Peyer's patch (tissue), 4 donors: ENCODE results near the gene FLT1. TPM values are rescaled to one million over a fixed set of nuclear protein-coding genes. Genes with fewer than 3 reads are reported as not detected.

Experiments used
- DNase-seq, 3 donors: peaks; one replicate each; pipeline ENCODE4 v3.0.0-alpha.2; 2017 to 2019
- H3K27ac ChIP-seq, 4 donors: fragments of 200-600 bp; sonication (generic); one replicate each; pipeline ENCODE4 v1.5.1; 2016 to 2019
- H3K27me3 ChIP-seq, 2 donors: fragments of 200-600 bp; sonication (generic); one replicate each; pipeline ENCODE4 v1.5.1; 2019
- H3K36me3 ChIP-seq, 3 donors: fragments of 200-600 bp; sonication (generic); one replicate each; pipeline ENCODE4 v1.5.1; 2016 to 2019
- H3K4me1 ChIP-seq, 4 donors: fragments of 200-600 bp; sonication (generic); one replicate each; pipeline ENCODE4 v1.5.1; 2016 to 2019
- H3K4me3 ChIP-seq, 4 donors: fragments of 200-600 bp; sonication (generic); 1 replicate in 3 of 4; 2 replicates in 1 of 4; pipeline ENCODE4 v1.5.1; 2016 to 2019; ENCODE audit warnings: mild to moderate bottlenecking in 1 of 4
- H3K9me3 ChIP-seq, 4 donors: fragments of 200-600 bp; sonication (generic); one replicate each; pipeline ENCODE4 v1.5.1; 2016 to 2019; ENCODE audit warnings: mild to moderate bottlenecking in 1 of 4
- CTCF ChIP-seq, 6 experiments: fragments of 450-650 bp in 4 of 6; fragments of 200-600 bp in 2 of 6; sonication (generic) in 1 of 6; IDR thresholded peaks; one replicate each; pipeline ENCODE4 v1.5.1; 2017 to 2019; ENCODE audit warnings: antibody characterized with exemption in 6 of 6, mild to moderate bottlenecking in 3 of 6, moderate library complexity in 1 of 6
- POLR2A ChIP-seq, 2 donors: fragments of 450-650 bp; IDR thresholded peaks; one replicate each; pipeline ENCODE4 v1.5.1; 2017; ENCODE audit warnings: antibody characterized with exemption in 2 of 2, mild to moderate bottlenecking in 2 of 2, moderate library complexity in 2 of 2
- total RNA-seq, 4 donors: library from RNA; depleted of rRNA; stranded (reverse); fragments of >200 nt; gene quantifications; one replicate each; pipeline ENCODE4 v1.1.0, GENCODE V29; 2016

Gene FLT1
- total RNA-seq, 4 donors from 2014 or later = 3.0 to 14.0 (median 3.9) TPM

DNA sequence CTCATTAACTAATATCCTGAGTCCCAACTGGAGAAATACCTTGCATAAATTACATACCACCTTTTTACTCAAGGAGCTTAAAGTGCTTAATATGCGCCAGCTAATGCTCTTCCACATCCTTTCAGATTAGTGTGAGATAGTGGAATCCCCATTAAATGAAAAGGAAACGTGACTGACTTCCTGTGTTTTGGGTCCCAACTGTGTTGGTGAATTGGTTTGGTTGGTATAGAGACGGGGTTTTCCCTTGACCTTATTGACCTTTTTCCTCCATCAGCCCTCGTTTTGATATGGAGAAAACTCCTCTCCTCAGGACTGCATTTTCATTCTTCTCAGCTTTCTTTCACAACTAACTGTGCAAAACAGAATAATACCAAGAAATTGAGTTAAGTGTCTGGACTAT, 193.1 kb downstream of the FLT1 start:
- Histone ChIP-seq H3K27ac (no peak overlapping the region), H3K27me3 (no peaks in the 10 kb centered on the region), H3K4me3 (no peak overlapping the region), H3K36me3 (no peaks in the 10 kb centered on the region), H3K9me3 (no peaks in the 10 kb centered on the region), H3K4me1 (no peaks in the 10 kb centered on the region)
- no peak for TF ChIP-seq POLR2A (IDR thresholded peaks at IDR 0.05)
- TF ChIP-seq CTCF (IDR thresholded peaks at IDR 0.05) = no peak
- no peak for DNase-seq

GRCh38 chr13:28299916-28300315, 195.0 kb downstream of the FLT1 start:
- Histone ChIP-seq H3K4me1 (no peaks in the 10 kb centered on the region), H3K9me3 (no peaks in the 10 kb centered on the region), H3K27me3 (no peaks in the 10 kb centered on the region), H3K27ac (no peak overlapping the region), H3K4me3 (no peak overlapping the region), H3K36me3 (no peaks in the 10 kb centered on the region)
- no peak for DNase-seq
- TF ChIP-seq CTCF (IDR thresholded peaks at IDR 0.05) (no peak), POLR2A (IDR thresholded peaks at IDR 0.05) (no peak)

DNA sequence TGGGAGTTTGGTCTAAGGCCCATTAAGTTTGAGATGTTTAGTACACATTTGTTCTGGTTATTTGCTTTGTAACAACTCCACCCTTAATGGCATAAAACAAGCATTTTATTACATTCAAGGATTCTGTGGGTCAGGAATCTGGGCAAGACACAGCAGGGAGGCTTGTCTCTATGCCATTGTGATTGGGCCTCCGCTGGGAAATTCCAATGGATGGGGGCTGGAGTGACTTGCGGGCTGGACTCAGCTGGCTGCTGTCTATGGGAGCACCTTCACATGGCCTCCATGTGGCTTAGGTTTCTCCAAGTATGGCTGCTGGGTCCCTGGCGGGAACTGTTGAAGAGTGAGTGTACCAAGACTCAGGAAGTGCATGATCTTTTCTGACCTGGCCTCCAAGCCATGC, 197.6 kb downstream of the FLT1 start:
- no peak overlapping the region for H3K27ac ChIP-seq
- H3K36me3 ChIP-seq = peaks cover 0 to 18% (median 0%) of the 10 kb centered on the region in 3 donors
- DNase-seq = no peak
- H3K9me3 ChIP-seq = no peaks in the 10 kb centered on the region
- no peak for TF ChIP-seq CTCF (IDR thresholded peaks at IDR 0.05)
- TF ChIP-seq POLR2A (IDR thresholded peaks at IDR 0.05) = no peak
- H3K4me1 ChIP-seq = no peaks in the 10 kb centered on the region
- no peak overlapping the region for H3K4me3 ChIP-seq
- no peaks in the 10 kb centered on the region for H3K27me3 ChIP-seq

DNA sequence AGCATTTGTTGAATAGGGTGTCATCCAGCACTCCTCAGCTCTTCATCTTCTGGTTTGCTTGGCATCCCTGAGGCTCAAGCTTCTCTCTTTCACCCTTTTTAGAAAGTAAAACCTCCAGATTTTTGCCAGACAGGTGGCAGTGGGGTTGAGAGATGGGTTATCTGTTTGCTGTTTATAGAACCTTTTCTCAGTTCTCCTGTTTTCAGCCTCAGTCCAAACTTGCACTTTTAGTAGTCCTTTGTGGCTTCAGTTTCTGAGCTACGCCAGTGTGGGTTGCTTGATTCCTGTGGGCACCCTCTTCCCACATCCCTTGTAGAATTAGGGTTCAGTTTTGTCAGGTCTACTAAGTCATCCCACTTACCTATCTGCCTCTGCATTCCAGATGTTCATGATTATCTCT, 208.7 kb downstream of the FLT1 start:
- Histone ChIP-seq H3K9me3 (no peaks in the 10 kb centered on the region), H3K4me1 (no peaks in the 10 kb centered on the region), H3K27ac (no peak overlapping the region), H3K27me3 (no peaks in the 10 kb centered on the region), H3K4me3 (no peak overlapping the region), H3K36me3 (peaks cover 0 to 58% (median 0%) of the 10 kb centered on the region in 3 donors)
- no peak for DNase-seq
- TF ChIP-seq POLR2A (IDR thresholded peaks at IDR 0.05) (no peak), CTCF (IDR thresholded peaks at IDR 0.05) (no peak)

- H3K4me3 ChIP-seq = no peak overlapping the region
- H3K27ac ChIP-seq = no peak overlapping the region
- H3K4me1 ChIP-seq = no peaks in the 10 kb centered on the region
- no peaks in the 10 kb centered on the region for H3K27me3 ChIP-seq
- TF ChIP-seq CTCF (IDR thresholded peaks at IDR 0.05) (no peak), POLR2A (IDR thresholded peaks at IDR 0.05) (no peak)
- no peak for DNase-seq
- H3K36me3 ChIP-seq = peaks cover 0 to 61% (median 0%) of the 10 kb centered on the region in 3 donors
- no peaks in the 10 kb centered on the region for H3K9me3 ChIP-seq
These were observed 211.3 kb downstream of the FLT1 start for GRCh38 chr13:28283600-28283999.

DNA sequence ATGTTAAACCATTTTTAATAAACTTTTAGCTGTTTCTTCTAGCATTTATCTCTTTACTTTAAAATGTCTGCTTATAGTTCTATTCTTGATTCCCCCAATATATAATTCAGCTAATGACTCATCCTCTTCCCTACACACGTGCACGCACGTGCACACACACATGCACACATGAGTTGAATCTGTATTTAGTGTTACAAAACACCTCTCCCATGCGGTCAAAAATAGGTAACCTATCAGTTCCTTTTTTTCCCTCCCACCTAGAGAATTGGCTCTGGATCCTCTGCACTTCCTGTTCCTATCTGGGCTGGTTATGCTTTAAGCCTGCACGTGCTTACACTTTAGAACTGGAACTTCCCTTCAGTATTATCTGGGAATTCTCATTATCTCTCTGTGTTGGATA, 212.5 kb downstream of the FLT1 start:
- Histone ChIP-seq H3K36me3 (peaks cover 0 to 59% (median 0%) of the 10 kb centered on the region in 3 donors), H3K27me3 (no peaks in the 10 kb centered on the region), H3K4me1 (no peaks in the 10 kb centered on the region)

More for the DNA sequence above, 212.5 kb downstream of the FLT1 start:
- Histone ChIP-seq H3K9me3 (no peaks in the 10 kb centered on the region), H3K4me3 (no peak overlapping the region), H3K27ac (no peak overlapping the region)
- TF ChIP-seq CTCF (IDR thresholded peaks at IDR 0.05) = no peak
- TF ChIP-seq POLR2A (IDR thresholded peaks at IDR 0.05) = no peak
- DNase-seq = no peak
